ENCODE data around the gene RNF213. TPM values are rescaled to one million over a fixed set of nuclear protein-coding genes. Genes with fewer than 3 reads are reported as not detected.

The RNF213 gene
- total RNA-seq, 1 experiment from 2014 or later, result 44.5 TPM

DNA sequence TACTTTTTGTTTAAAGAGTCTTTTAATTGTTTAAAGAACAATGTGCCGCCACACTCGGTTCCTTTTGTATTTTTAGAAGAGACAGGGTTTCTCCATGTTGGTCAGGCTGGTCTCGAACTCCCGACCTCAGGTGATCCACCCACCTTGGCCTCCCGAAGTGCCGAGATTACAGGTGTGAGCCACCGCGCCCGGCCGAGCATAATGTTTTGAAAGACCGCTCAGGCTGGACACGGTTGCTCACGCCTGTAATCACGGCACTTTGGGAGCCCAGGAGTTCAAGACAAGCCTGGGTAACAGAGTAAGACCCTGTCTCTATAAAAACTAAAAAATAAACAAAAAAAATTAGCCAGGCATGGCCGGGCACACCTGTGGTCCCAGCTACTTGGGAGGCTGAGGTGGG lies 59.8 kb downstream of the RNF213 start:
- Histone ChIP-seq H3K27ac (ENCODE audit: low read depth, low read length) (no peak overlapping the region), H3K9me2 (ENCODE audit: insufficient read depth) (no peaks in the 10 kb centered on the region), H3K9me3 (ENCODE audit: control insufficient read depth in 1 of 2, insufficient read depth in 1 of 2, low read depth in 1 of 2, low read length in 2 of 2) (no peaks in the 10 kb centered on the region), H3K4me2 (ENCODE audit: low read length) (no peak overlapping the region), H3K4me3 (replicated peaks in 1 of 2; ENCODE audit: low read depth in 1 of 2, low read length in 2 of 2) (no peak overlapping the region), H3K9ac (ENCODE audit: low read length) (no peak overlapping the region), H3K4me1 (ENCODE audit: control insufficient read depth in 1 of 2, insufficient read depth in 2 of 2, low read length in 2 of 2) (no peaks in the 10 kb centered on the region), H3K27me3 (ENCODE audit: insufficient read depth, low read length) (no peaks in the 10 kb centered on the region), H3K36me3 (ENCODE audit: control insufficient read depth in 1 of 2, insufficient read depth in 2 of 2, low read length in 2 of 2) (peaks cover 0 to 4% of the 10 kb centered on the region in 2 experiments; a peak in 1 of 4 replicates), H3K79me2 (ENCODE audit: insufficient read depth, low read length) (no peaks in the 10 kb centered on the region), H2AFZ (ENCODE audit: low read depth, low read length, poor library complexity, severe bottlenecking) (no peak overlapping the region), H4K20me1 (ENCODE audit: insufficient read depth) (no peaks in the 10 kb centered on the region)
- ChIA-PET POLR2A (no interaction called here), CTCF (no interaction called here), RAD21 (ENCODE audit: low non-redundant PET in 1 of 2, low total read pairs in 2 of 2, uncharacterized antibody in 2 of 2, unreplicated experiment in 2 of 2) (no interaction called here)
- intact Hi-C loops (cut with micrococcal nuclease), result no loop called here
- BruUV-seq (replicated peaks), result no TSS peak
- DNase-seq (ENCODE audit: low read depth, low spot score), result no peak
- ATAC-seq, result no peak
- no peak for TF ChIP-seq JUND (IDR thresholded peaks at IDR 0.05)
- TF ChIP-seq YY1 (IDR thresholded peaks at IDR 0.05; ENCODE audit: extremely low read depth, insufficient replicate concordance, low read depth, low read length), result no peak
- TF ChIP-seq SP1 (IDR thresholded peaks at IDR 0.05; ENCODE audit: low read depth), result no peak
- TF ChIP-seq SRF (IDR thresholded peaks at IDR 0.05; ENCODE audit: low read depth), result no peak
- TF ChIP-seq EZH2 (IDR thresholded peaks at IDR 0.05), result no peak
- TF ChIP-seq, protein P1, sequence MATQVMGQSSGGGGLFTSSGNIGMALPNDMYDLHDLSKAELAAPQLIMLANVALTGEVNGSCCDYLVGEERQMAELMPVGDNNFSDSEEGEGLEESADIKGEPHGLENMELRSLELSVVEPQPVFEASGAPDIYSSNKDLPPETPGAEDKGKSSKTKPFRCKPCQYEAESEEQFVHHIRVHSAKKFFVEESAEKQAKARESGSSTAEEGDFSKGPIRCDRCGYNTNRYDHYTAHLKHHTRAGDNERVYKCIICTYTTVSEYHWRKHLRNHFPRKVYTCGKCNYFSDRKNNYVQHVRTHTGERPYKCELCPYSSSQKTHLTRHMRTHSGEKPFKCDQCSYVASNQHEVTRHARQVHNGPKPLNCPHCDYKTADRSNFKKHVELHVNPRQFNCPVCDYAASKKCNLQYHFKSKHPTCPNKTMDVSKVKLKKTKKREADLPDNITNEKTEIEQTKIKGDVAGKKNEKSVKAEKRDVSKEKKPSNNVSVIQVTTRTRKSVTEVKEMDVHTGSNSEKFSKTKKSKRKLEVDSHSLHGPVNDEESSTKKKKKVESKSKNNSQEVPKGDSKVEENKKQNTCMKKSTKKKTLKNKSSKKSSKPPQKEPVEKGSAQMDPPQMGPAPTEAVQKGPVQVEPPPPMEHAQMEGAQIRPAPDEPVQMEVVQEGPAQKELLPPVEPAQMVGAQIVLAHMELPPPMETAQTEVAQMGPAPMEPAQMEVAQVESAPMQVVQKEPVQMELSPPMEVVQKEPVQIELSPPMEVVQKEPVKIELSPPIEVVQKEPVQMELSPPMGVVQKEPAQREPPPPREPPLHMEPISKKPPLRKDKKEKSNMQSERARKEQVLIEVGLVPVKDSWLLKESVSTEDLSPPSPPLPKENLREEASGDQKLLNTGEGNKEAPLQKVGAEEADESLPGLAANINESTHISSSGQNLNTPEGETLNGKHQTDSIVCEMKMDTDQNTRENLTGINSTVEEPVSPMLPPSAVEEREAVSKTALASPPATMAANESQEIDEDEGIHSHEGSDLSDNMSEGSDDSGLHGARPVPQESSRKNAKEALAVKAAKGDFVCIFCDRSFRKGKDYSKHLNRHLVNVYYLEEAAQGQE (IDR thresholded peaks at IDR 0.05; ENCODE audit: low read depth), result no peak
- TF ChIP-seq ZNF274 (IDR thresholded peaks at IDR 0.05; ENCODE audit: low read depth, low read length), result no peak
- TF ChIP-seq FOSL1 (IDR thresholded peaks at IDR 0.05; ENCODE audit: low read depth), result no peak
- no peak for TF ChIP-seq SIN3A (IDR thresholded peaks at IDR 0.05; ENCODE audit: low read depth)
- TF ChIP-seq CTCF (IDR thresholded peaks at IDR 0.05 in 2 of 3, conservative IDR thresholded peaks at IDR 0.05 in 1 of 3; ENCODE audit: borderline replicate concordance in 1 of 3, insufficient read depth in 1 of 3, low read depth in 2 of 3, low read length in 2 of 3), result no peak
- no peak for TF ChIP-seq POLR2AphosphoS5 (IDR thresholded peaks at IDR 0.05; ENCODE audit: low read depth, low read length)
- no peak for TF ChIP-seq CEBPB (IDR thresholded peaks at IDR 0.05; ENCODE audit: low read depth)
- no peak for TF ChIP-seq ZFX (IDR thresholded peaks at IDR 0.05)
- TF ChIP-seq, protein P2, sequence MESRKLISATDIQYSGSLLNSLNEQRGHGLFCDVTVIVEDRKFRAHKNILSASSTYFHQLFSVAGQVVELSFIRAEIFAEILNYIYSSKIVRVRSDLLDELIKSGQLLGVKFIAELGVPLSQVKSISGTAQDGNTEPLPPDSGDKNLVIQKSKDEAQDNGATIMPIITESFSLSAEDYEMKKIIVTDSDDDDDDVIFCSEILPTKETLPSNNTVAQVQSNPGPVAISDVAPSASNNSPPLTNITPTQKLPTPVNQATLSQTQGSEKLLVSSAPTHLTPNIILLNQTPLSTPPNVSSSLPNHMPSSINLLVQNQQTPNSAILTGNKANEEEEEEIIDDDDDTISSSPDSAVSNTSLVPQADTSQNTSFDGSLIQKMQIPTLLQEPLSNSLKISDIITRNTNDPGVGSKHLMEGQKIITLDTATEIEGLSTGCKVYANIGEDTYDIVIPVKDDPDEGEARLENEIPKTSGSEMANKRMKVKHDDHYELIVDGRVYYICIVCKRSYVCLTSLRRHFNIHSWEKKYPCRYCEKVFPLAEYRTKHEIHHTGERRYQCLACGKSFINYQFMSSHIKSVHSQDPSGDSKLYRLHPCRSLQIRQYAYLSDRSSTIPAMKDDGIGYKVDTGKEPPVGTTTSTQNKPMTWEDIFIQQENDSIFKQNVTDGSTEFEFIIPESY (IDR thresholded peaks at IDR 0.05; ENCODE audit: extremely low read depth, insufficient replicate concordance, low read length), result no peak
- no peak for TF ChIP-seq POLR2A (IDR thresholded peaks at IDR 0.05; ENCODE audit: borderline replicate concordance, extremely low read depth, insufficient read depth, insufficient read length)
- TF ChIP-seq TCF7L2 (IDR thresholded peaks at IDR 0.05; ENCODE audit: borderline replicate concordance, extremely low read depth, insufficient read depth, insufficient read length), result no peak
- TF ChIP-seq ELF1 (IDR thresholded peaks at IDR 0.05; ENCODE audit: borderline replicate concordance, low read depth), result no peak
- TF ChIP-seq EGR1 (IDR thresholded peaks at IDR 0.05; ENCODE audit: low read depth), result no peak
- TF ChIP-seq CBX3 (IDR thresholded peaks at IDR 0.05; ENCODE audit: low read depth), result no peak
